ENCODE measurements around the gene SYNJ1. TPM values are rescaled to one million over a fixed set of nuclear protein-coding genes. Genes with fewer than 3 reads are reported as not detected.
"Not testable (repeated sequence)": the region's sequence is repeated elsewhere in the genome, so short reads cannot be mapped to it uniquely, and the experiment has no call there.

Gene SYNJ1
- total and polyA plus RNA-seq, 4 donors = 8.0 to 27.4 (median 13.8) TPM

- H3K36me3 ChIP-seq (ENCODE audit: control insufficient read depth in 1 of 2, insufficient read depth in 2 of 2, low read length in 1 of 2) = peaks cover 8 to 16% of the 10 kb centered on the region in 2 donors
- H3K4me1 ChIP-seq (ENCODE audit: control insufficient read depth in 1 of 2, insufficient read depth in 2 of 2, low read length in 2 of 2); DNase-seq; H3K9me3 ChIP-seq (ENCODE audit: control insufficient read depth, low read length); ATAC-seq (ENCODE audit: low FRiP score); H3K4me3 ChIP-seq (ENCODE audit: low read length in 2 of 2); intact Hi-C loops (cut with DNase I); H3K27ac ChIP-seq (ENCODE audit: low read depth in 1 of 2, low read length in 2 of 2); H3K27me3 ChIP-seq (ENCODE audit: control insufficient read depth in 1 of 2, insufficient read depth in 2 of 2, low read length in 1 of 2): not testable (repeated sequence)
- 91 to 92% methylated on average over 13 of the region's 13 CpGs for WGBS, 2 donors
Observed at GRCh38 chr21:32661026-32661782, 66.6 kb downstream of the SYNJ1 start.

GRCh38 chr21:32658524-32658923 lies 69.3 kb downstream of the SYNJ1 start:
- intact Hi-C loops (cut with DNase I) = loop anchor here in 1 of 2 donors (5.0 kb wide), 1 partner anchor 169 kb away; no protein-coding TSS in a partner anchor
- DNase-seq (no peak), ATAC-seq (ENCODE audit: low FRiP score) (no peak)
- Histone ChIP-seq H3K4me1 (ENCODE audit: control insufficient read depth in 1 of 2, insufficient read depth in 2 of 2, low read length in 2 of 2) (no peaks in the 10 kb centered on the region), H3K27me3 (ENCODE audit: control insufficient read depth in 1 of 2, insufficient read depth in 2 of 2, low read length in 1 of 2) (no peaks in the 10 kb centered on the region), H3K4me3 (ENCODE audit: low read length in 2 of 2) (no peak overlapping the region), H3K27ac (ENCODE audit: low read depth in 1 of 2, low read length in 2 of 2) (no peak overlapping the region), H3K36me3 (ENCODE audit: control insufficient read depth in 1 of 2, insufficient read depth in 2 of 2, low read length in 1 of 2) (peaks cover 0 to 8% of the 10 kb centered on the region in 2 donors), H3K9me3 (ENCODE audit: control insufficient read depth, low read length) (no peaks in the 10 kb centered on the region)
- 96% methylated on average over 9 of the region's 9 CpGs for WGBS, 2 donors

GRCh38 chr21:32653326-32653901 lies 74.4 kb downstream of the SYNJ1 start:
- Histone ChIP-seq H3K4me3 (ENCODE audit: low read length in 2 of 2) (no peak overlapping the region), H3K27me3 (ENCODE audit: control insufficient read depth in 1 of 2, insufficient read depth in 2 of 2, low read length in 1 of 2) (no peaks in the 10 kb centered on the region), H3K9me3 (ENCODE audit: control insufficient read depth, low read length) (no peaks in the 10 kb centered on the region), H3K27ac (ENCODE audit: low read depth in 1 of 2, low read length in 2 of 2) (no peak overlapping the region), H3K36me3 (ENCODE audit: control insufficient read depth in 1 of 2, insufficient read depth in 2 of 2, low read length in 1 of 2) (peaks cover 2 to 4% of the 10 kb centered on the region in 2 donors), H3K4me1 (ENCODE audit: control insufficient read depth in 1 of 2, insufficient read depth in 2 of 2, low read length in 2 of 2) (no peaks in the 10 kb centered on the region)
- DNase-seq (no peak), ATAC-seq (ENCODE audit: low FRiP score) (no peak)
- intact Hi-C loops (cut with DNase I) = no loop called here
- 61 to 76% methylated on average over 2 of the region's 2 CpGs for WGBS, 2 donors

GRCh38 chr21:32648165-32648564 lies 79.6 kb downstream of the SYNJ1 start:
- Histone ChIP-seq H3K27ac (ENCODE audit: low read depth in 1 of 2, low read length in 2 of 2) (no peak overlapping the region), H3K27me3 (ENCODE audit: control insufficient read depth in 1 of 2, insufficient read depth in 2 of 2, low read length in 1 of 2) (no peaks in the 10 kb centered on the region), H3K36me3 (ENCODE audit: control insufficient read depth in 1 of 2, insufficient read depth in 2 of 2, low read length in 1 of 2) (peaks cover 4 to 9% of the 10 kb centered on the region in 2 donors), H3K4me1 (ENCODE audit: control insufficient read depth in 1 of 2, insufficient read depth in 2 of 2, low read length in 2 of 2) (no peaks in the 10 kb centered on the region), H3K4me3 (ENCODE audit: low read length in 2 of 2) (no peak overlapping the region), H3K9me3 (ENCODE audit: control insufficient read depth, low read length) (no peaks in the 10 kb centered on the region)
- no peak for DNase-seq
- intact Hi-C loops (cut with DNase I) = no loop called here
- no peak for ATAC-seq (ENCODE audit: low FRiP score)

- peaks cover 4 to 11% of the 10 kb centered on the region in 2 donors for H3K36me3 ChIP-seq (ENCODE audit: control insufficient read depth in 1 of 2, insufficient read depth in 2 of 2, low read length in 1 of 2)
- H3K4me1 ChIP-seq (ENCODE audit: control insufficient read depth in 1 of 2, insufficient read depth in 2 of 2, low read length in 2 of 2) = no peaks in the 10 kb centered on the region
- no peaks in the 10 kb centered on the region for H3K27me3 ChIP-seq (ENCODE audit: control insufficient read depth in 1 of 2, insufficient read depth in 2 of 2, low read length in 1 of 2)
- intact Hi-C loops (cut with DNase I) = no loop called here
- no peak overlapping the region for H3K27ac ChIP-seq (ENCODE audit: low read depth in 1 of 2, low read length in 2 of 2)
- 62 to 65% methylated on average over 19 of the region's 19 CpGs for WGBS, 2 donors
- ATAC-seq (ENCODE audit: low FRiP score) = no peak
- H3K4me3 ChIP-seq (ENCODE audit: low read length in 2 of 2) = no peak overlapping the region
- no peak for DNase-seq
- no peaks in the 10 kb centered on the region for H3K9me3 ChIP-seq (ENCODE audit: control insufficient read depth, low read length)
Observed at GRCh38 chr21:32645261-32646182, 82.3 kb downstream of the SYNJ1 start.

- Histone ChIP-seq H3K27me3 (ENCODE audit: control insufficient read depth in 1 of 2, insufficient read depth in 2 of 2, low read length in 1 of 2) (no peaks in the 10 kb centered on the region), H3K27ac (ENCODE audit: low read depth in 1 of 2, low read length in 2 of 2) (no peak overlapping the region), H3K9me3 (ENCODE audit: control insufficient read depth, low read length) (no peaks in the 10 kb centered on the region), H3K36me3 (ENCODE audit: control insufficient read depth in 1 of 2, insufficient read depth in 2 of 2, low read length in 1 of 2) (peaks cover 0 to 8% of the 10 kb centered on the region in 2 donors), H3K4me1 (ENCODE audit: control insufficient read depth in 1 of 2, insufficient read depth in 2 of 2, low read length in 2 of 2) (no peaks in the 10 kb centered on the region), H3K4me3 (ENCODE audit: low read length in 2 of 2) (no peak overlapping the region)
- intact Hi-C loops (cut with DNase I) = no loop called here
- DNase-seq (no peak), ATAC-seq (ENCODE audit: low FRiP score) (no peak)
- 76 to 79% methylated on average over 10 of the region's 10 CpGs for WGBS, 2 donors
Observed at GRCh38 chr21:32641710-32642698, 85.8 kb downstream of the SYNJ1 start.

- H3K9me3 ChIP-seq (ENCODE audit: control insufficient read depth, low read length) = no peaks in the 10 kb centered on the region
- peaks cover 2 to 11% of the 10 kb centered on the region in 2 donors for H3K36me3 ChIP-seq (ENCODE audit: control insufficient read depth in 1 of 2, insufficient read depth in 2 of 2, low read length in 1 of 2)
- DNase-seq (no peak), ATAC-seq (ENCODE audit: low FRiP score) (no peak)
- 86 to 91% methylated on average over 3 of the region's 3 CpGs for WGBS, 2 donors
- intact Hi-C loops (cut with DNase I) = no loop called here
- no peak overlapping the region for H3K27ac ChIP-seq (ENCODE audit: low read depth in 1 of 2, low read length in 2 of 2)
- no peaks in the 10 kb centered on the region for H3K4me1 ChIP-seq (ENCODE audit: control insufficient read depth in 1 of 2, insufficient read depth in 2 of 2, low read length in 2 of 2)
- no peaks in the 10 kb centered on the region for H3K27me3 ChIP-seq (ENCODE audit: control insufficient read depth in 1 of 2, insufficient read depth in 2 of 2, low read length in 1 of 2)
- H3K4me3 ChIP-seq (ENCODE audit: low read length in 2 of 2) = no peak overlapping the region
Observed at GRCh38 chr21:32626621-32627196, 101.1 kb downstream of the SYNJ1 start.
